HepG2 (cell line): ENCODE results near the gene HPCAL1.

ENCODE experiments used
- ELF4 ChIP-seq: sonication (generic); formaldehyde crosslinking; IDR thresholded peaks from 2 replicates; pipeline ENCODE4 v1.5.0; 2020; ENCODE audit warnings: missing genetic modification reagents, mild to moderate bottlenecking, moderate library complexity, borderline replicate concordance
- EP300 ChIP-seq, 3 experiments: sonication (generic) in 1 of 3; formaldehyde crosslinking in 1 of 3; IDR thresholded peaks; 2 replicates each; pipeline versions ENCODE4 v1.5.1 to v1.6.1; 2011 to 2020; ENCODE audit warnings: low read depth in 2 of 3, low read length in 2 of 3, borderline replicate concordance in 1 of 3, improper control_type of control experiment in 1 of 3, mild to moderate bottlenecking in 1 of 3, missing genetic modification reagents in 1 of 3, moderate library complexity in 1 of 3
- FOXJ3 ChIP-seq: sonication (generic); formaldehyde crosslinking; IDR thresholded peaks from 2 replicates; pipeline ENCODE4 v1.4.0; 2020; ENCODE audit warnings: missing genetic modification reagents, mild to moderate bottlenecking, borderline replicate concordance
- MATR3 ChIP-seq: sonication (generic); formaldehyde crosslinking; IDR thresholded peaks from 2 replicates; pipeline ENCODE4 v1.4.0; 2020; ENCODE audit warnings: missing genetic modification reagents
- MXI1 ChIP-seq: IDR thresholded peaks from 3 replicates; pipeline ENCODE4 v1.6.1; 2012; ENCODE audit warnings: low read depth, low read length, inconsistent platforms, borderline replicate concordance
- NFYC ChIP-seq: IDR thresholded peaks from 2 replicates; pipeline ENCODE4 v1.6.1; 2016; ENCODE audit warnings: missing genetic modification reagents, missing compliant biosample characterization
- TBL1XR1 ChIP-seq: fragments of 150-350 bp; IDR thresholded peaks from 2 replicates; pipeline ENCODE4 v1.6.1; 2014; ENCODE audit warnings: borderline replicate concordance, low read length; ENCODE audit not compliant: partially characterized antibody
- ZNF563 ChIP-seq: sonication (generic); formaldehyde crosslinking; IDR thresholded peaks from 2 replicates; pipeline ENCODE4 v1.8.0; 2022; ENCODE audit warnings: mild to moderate bottlenecking, moderate library complexity, missing genetic modification reagents
- TF ChIP-seq, protein P1 (sequence below): sonication (generic); formaldehyde crosslinking; IDR thresholded peaks from 2 replicates; pipeline ENCODE4 v1.5.0; 2020; ENCODE audit warnings: mild to moderate bottlenecking, missing genetic modification reagents, moderate library complexity
- TF ChIP-seq, protein P2 (sequence below), 2 experiments: sonication (generic) in 1 of 2; formaldehyde crosslinking in 1 of 2; IDR thresholded peaks; 2 replicates each; pipeline versions ENCODE4 v1.4.0 to v1.6.1; 2016 to 2020; ENCODE audit warnings: borderline replicate concordance in 1 of 2, low read depth in 1 of 2, mild to moderate bottlenecking in 1 of 2, missing genetic modification reagents in 1 of 2
- TF ChIP-seq, protein P3 (sequence below): sonication (generic); formaldehyde crosslinking; IDR thresholded peaks from 2 replicates; pipeline ENCODE4 v1.4.0; 2020; ENCODE audit warnings: missing genetic modification reagents

DNA sequence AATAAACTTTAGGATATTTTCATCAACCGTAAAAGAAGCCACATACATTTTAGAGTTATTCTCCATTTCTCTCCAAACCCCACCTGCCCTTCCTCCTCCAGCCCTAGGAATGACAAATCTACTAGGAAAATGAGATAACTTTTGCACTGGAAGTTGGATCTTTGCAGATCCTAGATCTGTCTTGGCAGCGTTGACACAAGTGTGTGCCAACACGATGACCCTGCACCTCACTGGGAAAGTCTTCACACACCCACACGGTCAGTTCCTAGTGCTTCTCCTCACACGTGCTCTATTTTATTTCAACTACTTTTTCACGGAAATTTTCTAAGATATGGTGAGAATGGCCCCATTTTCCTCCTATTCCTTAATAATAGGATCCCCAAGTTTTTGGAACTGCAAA is 14.1 kb upstream of the HPCAL1 start:
- TF ChIP-seq, protein P1, sequence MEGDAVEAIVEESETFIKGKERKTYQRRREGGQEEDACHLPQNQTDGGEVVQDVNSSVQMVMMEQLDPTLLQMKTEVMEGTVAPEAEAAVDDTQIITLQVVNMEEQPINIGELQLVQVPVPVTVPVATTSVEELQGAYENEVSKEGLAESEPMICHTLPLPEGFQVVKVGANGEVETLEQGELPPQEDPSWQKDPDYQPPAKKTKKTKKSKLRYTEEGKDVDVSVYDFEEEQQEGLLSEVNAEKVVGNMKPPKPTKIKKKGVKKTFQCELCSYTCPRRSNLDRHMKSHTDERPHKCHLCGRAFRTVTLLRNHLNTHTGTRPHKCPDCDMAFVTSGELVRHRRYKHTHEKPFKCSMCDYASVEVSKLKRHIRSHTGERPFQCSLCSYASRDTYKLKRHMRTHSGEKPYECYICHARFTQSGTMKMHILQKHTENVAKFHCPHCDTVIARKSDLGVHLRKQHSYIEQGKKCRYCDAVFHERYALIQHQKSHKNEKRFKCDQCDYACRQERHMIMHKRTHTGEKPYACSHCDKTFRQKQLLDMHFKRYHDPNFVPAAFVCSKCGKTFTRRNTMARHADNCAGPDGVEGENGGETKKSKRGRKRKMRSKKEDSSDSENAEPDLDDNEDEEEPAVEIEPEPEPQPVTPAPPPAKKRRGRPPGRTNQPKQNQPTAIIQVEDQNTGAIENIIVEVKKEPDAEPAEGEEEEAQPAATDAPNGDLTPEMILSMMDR, result no peak
- TF ChIP-seq, protein P2, sequence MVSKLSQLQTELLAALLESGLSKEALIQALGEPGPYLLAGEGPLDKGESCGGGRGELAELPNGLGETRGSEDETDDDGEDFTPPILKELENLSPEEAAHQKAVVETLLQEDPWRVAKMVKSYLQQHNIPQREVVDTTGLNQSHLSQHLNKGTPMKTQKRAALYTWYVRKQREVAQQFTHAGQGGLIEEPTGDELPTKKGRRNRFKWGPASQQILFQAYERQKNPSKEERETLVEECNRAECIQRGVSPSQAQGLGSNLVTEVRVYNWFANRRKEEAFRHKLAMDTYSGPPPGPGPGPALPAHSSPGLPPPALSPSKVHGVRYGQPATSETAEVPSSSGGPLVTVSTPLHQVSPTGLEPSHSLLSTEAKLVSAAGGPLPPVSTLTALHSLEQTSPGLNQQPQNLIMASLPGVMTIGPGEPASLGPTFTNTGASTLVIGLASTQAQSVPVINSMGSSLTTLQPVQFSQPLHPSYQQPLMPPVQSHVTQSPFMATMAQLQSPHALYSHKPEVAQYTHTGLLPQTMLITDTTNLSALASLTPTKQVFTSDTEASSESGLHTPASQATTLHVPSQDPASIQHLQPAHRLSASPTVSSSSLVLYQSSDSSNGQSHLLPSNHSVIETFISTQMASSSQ (IDR thresholded peaks at IDR 0.05; ENCODE audit: low read depth), result no peak
- TF ChIP-seq, protein P2 (CRISPR knock-in tag; IDR thresholded peaks at IDR 0.05; ENCODE audit: borderline replicate concordance), result no peak
- TF ChIP-seq TBL1XR1, result no peak
- TF ChIP-seq EP300 (IDR thresholded peaks at IDR 0.05; ENCODE audit: low read depth in 2 of 2, low read length in 2 of 2), result no peak
- no peak for TF ChIP-seq EP300 (CRISPR knock-in tag; IDR thresholded peaks at IDR 0.05; ENCODE audit: borderline replicate concordance)
- TF ChIP-seq FOXJ3 (CRISPR knock-in tag), result no peak
- no peak for TF ChIP-seq MXI1
- no peak for TF ChIP-seq MATR3 (CRISPR knock-in tag)
- TF ChIP-seq NFYC (CRISPR knock-in tag), result no peak
- TF ChIP-seq, protein P3, sequence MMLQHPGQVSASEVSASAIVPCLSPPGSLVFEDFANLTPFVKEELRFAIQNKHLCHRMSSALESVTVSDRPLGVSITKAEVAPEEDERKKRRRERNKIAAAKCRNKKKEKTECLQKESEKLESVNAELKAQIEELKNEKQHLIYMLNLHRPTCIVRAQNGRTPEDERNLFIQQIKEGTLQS (CRISPR knock-in tag), result no peak
- TF ChIP-seq ZNF563 (CRISPR knock-in tag), result no peak
- TF ChIP-seq ELF4 (CRISPR knock-in tag), result no peak
